Skin epidermis (tissue), 12 donors: ENCODE results near the gene SCFD2.

Source experiments
- H3K27ac ChIP-seq, 21 experiments: fragments of 200-600 bp; sonication (generic) in 11 of 21; one replicate each; pipeline ENCODE4 v1.5.0; 2020; ENCODE audit warnings: mild to moderate bottlenecking in 3 of 21, inconsistent platforms in 2 of 21, moderate library complexity in 2 of 21
- H3K4me3 ChIP-seq, 7 experiments: fragments of 200-600 bp; sonication (generic) in 2 of 7; one replicate each; pipeline ENCODE4 v1.5.0; 2020; ENCODE audit warnings: inconsistent platforms in 2 of 7, mild to moderate bottlenecking in 2 of 7, moderate library complexity in 1 of 7

The SCFD2 gene

GRCh38 chr4:52861879-52862616, 503.8 kb downstream of the SCFD2 start, which contains the start of gene RASL11B:
TSS of gene RASL11B (plus strand) at chr4:52862317. CDS start at chr4:52862508, 191 bp downstream.
- H3K27ac ChIP-seq: peak within 1 kb of the TSS in 19 of 21 experiments; percentile 12 to 83 (median 67)
- peak within 1 kb of the TSS; percentile 35 to 62 (median 52) for H3K4me3 ChIP-seq

- Histone ChIP-seq H3K27ac (peak overlapping the region in 12 of 21 experiments; percentile 12 to 80 (median 72)), H3K4me3 (peak overlapping the region; percentile 35 to 62 (median 52))
These were observed 504.6 kb downstream of the SCFD2 start for GRCh38 chr4:52861171-52861823.

- no peak overlapping the region for H3K27ac ChIP-seq
- H3K4me3 ChIP-seq: no peak overlapping the region
These were observed 505.5 kb downstream of the SCFD2 start for GRCh38 chr4:52860361-52860760.

- H3K4me3 ChIP-seq: no peak overlapping the region
- no peak overlapping the region for H3K27ac ChIP-seq
These were observed 509.1 kb downstream of the SCFD2 start for GRCh38 chr4:52856801-52857200.

- no peak overlapping the region for H3K4me3 ChIP-seq
- H3K27ac ChIP-seq: peak overlapping the region in 2 of 21 experiments; percentile 21 to 42
These were observed 512.5 kb downstream of the SCFD2 start for GRCh38 chr4:52853351-52853750.

- Histone ChIP-seq H3K4me3 (no peak overlapping the region), H3K27ac (peak overlapping the region in 5 of 21 experiments; percentile 14 to 31 (median 17))
These were observed 513.1 kb downstream of the SCFD2 start for GRCh38 chr4:52852711-52853110.

- H3K27ac ChIP-seq: peak overlapping the region in 1 of 21 experiments; percentile 17
These were observed 513.8 kb downstream of the SCFD2 start for GRCh38 chr4:52852041-52852440.

GRCh38 chr4:52850406-52851124, 515.3 kb downstream of the SCFD2 start:
- Histone ChIP-seq H3K4me3 (no peak overlapping the region), H3K27ac (no peak overlapping the region)

More at GRCh38 chr4:52852041-52852440, 513.8 kb downstream of the SCFD2 start:
- no peak overlapping the region for H3K4me3 ChIP-seq

- Histone ChIP-seq H3K4me3 (no peak overlapping the region), H3K27ac (peak overlapping the region in 4 of 21 experiments; percentile 3 to 37 (median 20))
These were observed 517.6 kb downstream of the SCFD2 start for GRCh38 chr4:52848254-52848653.

- Histone ChIP-seq H3K27ac (no peak overlapping the region), H3K4me3 (no peak overlapping the region)
These were observed 519.4 kb downstream of the SCFD2 start for GRCh38 chr4:52846502-52846901.

GRCh38 chr4:52844596-52844995, 521.3 kb downstream of the SCFD2 start:
- Histone ChIP-seq H3K27ac (no peak overlapping the region), H3K4me3 (no peak overlapping the region)

GRCh38 chr4:52843958-52844357, 521.9 kb downstream of the SCFD2 start:
- Histone ChIP-seq H3K27ac (peak overlapping the region in 1 of 21 experiments; percentile 17), H3K4me3 (no peak overlapping the region)

GRCh38 chr4:52843351-52843750, 522.5 kb downstream of the SCFD2 start:
- H3K27ac ChIP-seq: no peak overlapping the region
- no peak overlapping the region for H3K4me3 ChIP-seq

GRCh38 chr4:52842792-52843191, 523.1 kb downstream of the SCFD2 start:
- H3K4me3 ChIP-seq: no peak overlapping the region
- H3K27ac ChIP-seq: no peak overlapping the region

GRCh38 chr4:52841682-52842456, 524.0 kb downstream of the SCFD2 start:
- Histone ChIP-seq H3K27ac (no peak overlapping the region), H3K4me3 (no peak overlapping the region)

- no peak overlapping the region for H3K27ac ChIP-seq
These were observed 525.1 kb downstream of the SCFD2 start for GRCh38 chr4:52840531-52841370.

GRCh38 chr4:52838729-52839586, 526.9 kb downstream of the SCFD2 start:
- H3K4me3 ChIP-seq: no peak overlapping the region
- peak overlapping the region in 17 of 21 experiments; percentile 4 to 83 (median 67) for H3K27ac ChIP-seq

More at GRCh38 chr4:52840531-52841370, 525.1 kb downstream of the SCFD2 start:
- H3K4me3 ChIP-seq: no peak overlapping the region
